Adipocyte (in vitro differentiated cells): Measurements from ENCODE around the gene PRKCA.
A peak's percentile ranks its signal among the peaks of the same experiment; 100 is the strongest.

Experiments
- DNase-seq: peaks from one replicate; pipeline ENCODE4 v3.0.0-alpha.2; 2015; ENCODE audit warnings: low read depth
- H3K27me3 ChIP-seq: replicated peaks from 2 replicates; pipeline ENCODE4 v1.7.0; 2013; ENCODE audit warnings: mild to moderate bottlenecking, low read length, moderate library complexity; ENCODE audit not compliant: control insufficient read depth, insufficient read depth
- H3K36me3 ChIP-seq: 2 replicates; pipeline ENCODE4 v1.7.0; 2013; ENCODE audit warnings: low read length, mild to moderate bottlenecking, moderate library complexity; ENCODE audit not compliant: control insufficient read depth, insufficient read depth, severe bottlenecking
- H3K4me1 ChIP-seq: 2 replicates; pipeline ENCODE4 v1.7.0; 2013; ENCODE audit warnings: mild to moderate bottlenecking, low read length, moderate library complexity; ENCODE audit not compliant: control insufficient read depth, insufficient read depth
- H3K4me3 ChIP-seq: 2 replicates; pipeline ENCODE4 v1.7.0; 2013; ENCODE audit warnings: mild to moderate bottlenecking, low read length, moderate library complexity
- H3K9ac ChIP-seq: 2 replicates; pipeline ENCODE4 v1.7.0; 2013; ENCODE audit warnings: mild to moderate bottlenecking, low read length, moderate library complexity
- H3K9me3 ChIP-seq: 2 replicates; pipeline ENCODE4 v1.7.0; 2013; ENCODE audit warnings: mild to moderate bottlenecking, low read length, moderate library complexity; ENCODE audit not compliant: control insufficient read depth

The PRKCA gene

DNA sequence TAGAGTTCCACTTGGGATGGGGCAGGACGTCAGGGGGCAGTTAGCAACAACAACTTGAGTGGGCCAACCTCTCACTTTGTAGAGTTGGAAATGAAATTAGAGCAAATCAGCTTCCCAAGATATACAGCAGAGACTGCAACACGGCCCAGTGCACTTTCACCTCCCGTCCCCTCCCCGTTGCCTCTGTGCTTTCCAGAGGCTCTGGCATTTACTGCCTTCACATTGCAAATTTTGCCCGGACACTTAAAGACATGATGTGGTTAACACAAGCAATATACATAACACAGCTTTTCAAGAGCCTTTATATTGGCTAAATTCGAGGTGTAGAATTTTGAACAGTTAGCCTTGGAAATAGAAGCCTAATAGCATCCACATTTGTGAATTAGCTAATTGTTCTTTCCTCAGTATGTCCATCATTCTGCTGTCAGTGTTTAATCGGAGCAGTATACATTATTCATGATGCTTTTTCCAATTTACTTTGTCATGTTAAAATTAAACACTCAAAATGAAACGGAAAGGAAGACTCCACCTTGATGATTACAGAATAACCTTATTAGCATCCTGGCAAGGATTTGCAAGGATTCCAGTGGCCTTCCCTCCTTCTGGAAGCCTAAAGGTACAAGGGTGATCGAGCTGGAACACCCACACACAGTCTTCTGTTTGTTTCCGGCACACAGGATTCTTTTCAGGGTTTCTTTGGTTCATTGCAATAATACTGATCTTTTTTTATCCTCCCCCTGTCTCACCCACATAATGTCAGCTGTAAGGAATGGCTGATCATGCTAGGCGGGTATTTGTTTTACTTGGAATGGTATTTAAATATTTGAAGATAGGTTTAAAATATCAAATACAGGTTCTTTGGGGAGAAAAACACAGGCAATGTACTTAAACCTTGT lies 341.6 kb downstream of the PRKCA start:
- no peaks in the 10 kb centered on the region for H3K9me3 ChIP-seq
- no peak overlapping the region for H3K4me3 ChIP-seq
- peak; percentile 47 for DNase-seq
- no peaks in the 10 kb centered on the region for H3K27me3 ChIP-seq
- peaks cover 15% of the 10 kb centered on the region for H3K4me1 ChIP-seq
- no peak overlapping the region for H3K9ac ChIP-seq
- H3K36me3 ChIP-seq, result no peaks in the 10 kb centered on the region

DNA sequence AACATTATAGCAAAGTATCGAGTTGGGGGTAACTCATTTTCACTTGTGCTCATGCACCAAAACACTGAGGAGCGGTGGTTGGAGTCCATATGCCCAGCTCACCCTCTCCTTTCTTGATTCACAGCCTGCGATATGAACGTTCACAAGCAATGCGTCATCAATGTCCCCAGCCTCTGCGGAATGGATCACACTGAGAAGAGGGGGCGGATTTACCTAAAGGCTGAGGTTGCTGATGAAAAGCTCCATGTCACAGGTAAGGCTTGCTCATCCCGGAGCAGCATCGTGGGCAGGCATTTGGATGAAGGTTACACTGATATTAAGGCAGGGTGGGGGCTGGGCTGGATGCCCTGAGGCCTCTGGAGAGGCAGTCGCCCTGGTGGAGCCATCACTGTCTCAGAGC lies 342.8 kb downstream of the PRKCA start:
- Histone ChIP-seq H3K4me1 (peaks cover 15% of the 10 kb centered on the region), H3K27me3 (no peaks in the 10 kb centered on the region), H3K36me3 (no peaks in the 10 kb centered on the region), H3K9ac (no peak overlapping the region), H3K4me3 (no peak overlapping the region), H3K9me3 (no peaks in the 10 kb centered on the region)
- no peak for DNase-seq

DNA sequence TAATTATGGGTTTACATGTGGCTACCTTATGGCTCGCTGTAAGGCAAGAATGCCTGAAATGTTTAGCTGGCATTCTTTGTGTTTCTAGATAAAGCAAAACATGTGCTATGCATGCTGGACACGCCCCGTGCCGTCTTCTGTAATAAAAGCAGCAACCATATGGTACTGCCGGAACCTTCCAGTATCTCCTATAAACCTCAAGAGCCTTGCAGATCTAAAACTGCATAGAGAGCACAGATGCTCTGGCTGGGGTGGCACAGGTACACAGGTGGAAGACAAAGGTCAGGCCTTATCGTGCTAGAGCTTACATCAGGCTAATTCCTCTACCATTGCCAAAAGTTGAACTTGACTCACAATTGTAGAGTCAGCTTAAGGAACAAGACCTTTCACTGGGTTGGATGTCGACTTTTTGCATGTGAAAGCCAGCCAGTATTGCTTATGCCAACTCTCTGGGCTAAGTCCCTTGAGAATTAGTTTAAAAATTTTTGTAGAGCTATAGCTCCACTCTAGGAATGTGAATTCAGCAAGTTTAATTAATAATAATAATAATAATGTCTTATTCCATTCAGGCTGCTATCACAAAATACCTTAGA lies 345.1 kb downstream of the PRKCA start:
- Histone ChIP-seq H3K9me3 (no peaks in the 10 kb centered on the region), H3K4me3 (no peak overlapping the region), H3K27me3 (no peaks in the 10 kb centered on the region), H3K4me1 (peaks cover 15% of the 10 kb centered on the region), H3K9ac (no peak overlapping the region), H3K36me3 (no peaks in the 10 kb centered on the region)
- no peak for DNase-seq

DNA sequence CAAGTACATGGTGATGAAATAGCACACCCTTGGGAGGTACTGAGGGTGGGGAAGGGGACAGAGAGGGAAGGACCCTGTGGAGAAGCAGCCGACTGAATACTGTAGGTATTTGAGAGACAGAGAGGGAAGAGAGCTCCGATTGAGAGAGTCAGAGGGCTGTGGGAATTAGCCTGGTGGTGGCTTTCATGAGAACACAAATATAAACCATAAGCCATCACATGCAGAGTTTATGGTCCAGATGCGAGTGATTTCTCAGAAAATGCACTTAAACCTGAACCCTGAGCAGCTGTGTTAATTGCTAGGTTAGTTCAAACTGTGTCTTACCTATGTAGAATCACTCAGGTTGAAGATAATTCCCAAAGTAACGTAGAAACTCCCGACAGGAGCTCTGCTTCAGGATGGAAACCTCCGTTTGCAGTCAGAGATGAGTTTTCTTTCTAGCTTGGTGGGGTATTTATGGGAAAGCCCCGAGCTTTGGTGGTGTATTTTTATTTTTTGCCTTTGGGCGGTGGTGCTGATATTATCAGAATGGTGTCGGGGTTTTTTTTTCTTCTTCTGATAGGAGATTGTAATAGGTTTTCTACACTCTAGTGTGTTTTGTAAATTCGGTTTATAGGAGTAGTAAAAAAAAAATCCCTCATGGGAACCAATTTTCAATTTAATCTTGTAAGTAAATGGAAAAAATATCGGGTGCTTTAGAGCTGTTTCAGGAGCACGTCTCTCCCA lies 347.6 kb downstream of the PRKCA start:
- H3K36me3 ChIP-seq, result no peaks in the 10 kb centered on the region
- H3K9me3 ChIP-seq, result no peaks in the 10 kb centered on the region

DNA sequence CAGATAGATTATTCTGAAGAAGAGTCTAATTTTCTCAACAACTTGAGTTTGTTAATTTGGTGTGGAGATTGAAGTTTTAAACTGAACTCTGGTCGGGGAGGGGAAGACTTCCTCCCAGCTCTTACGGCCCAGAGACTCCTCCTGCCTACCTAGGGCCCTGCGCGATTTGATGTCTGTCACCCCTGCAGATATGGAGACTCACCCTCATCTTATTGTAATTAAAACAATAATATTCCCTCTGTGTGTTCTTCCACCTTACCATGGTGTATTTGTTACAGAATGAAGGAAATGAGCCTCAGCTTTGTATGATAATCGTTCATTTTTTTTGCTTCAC lies 348.1 kb downstream of the PRKCA start:
- H3K27me3 ChIP-seq, result no peaks in the 10 kb centered on the region
- DNase-seq, result no peak
- H3K9ac ChIP-seq, result no peak overlapping the region
- H3K4me1 ChIP-seq, result peaks cover 37% of the 10 kb centered on the region
- no peaks in the 10 kb centered on the region for H3K36me3 ChIP-seq
- no peaks in the 10 kb centered on the region for H3K9me3 ChIP-seq
- no peak overlapping the region for H3K4me3 ChIP-seq

More for the DNA sequence above, 347.6 kb downstream of the PRKCA start:
- H3K4me3 ChIP-seq, result no peak overlapping the region
- H3K27me3 ChIP-seq, result no peaks in the 10 kb centered on the region
- DNase-seq, result no peak
- H3K9ac ChIP-seq, result no peak overlapping the region
- peaks cover 32% of the 10 kb centered on the region for H3K4me1 ChIP-seq

DNA sequence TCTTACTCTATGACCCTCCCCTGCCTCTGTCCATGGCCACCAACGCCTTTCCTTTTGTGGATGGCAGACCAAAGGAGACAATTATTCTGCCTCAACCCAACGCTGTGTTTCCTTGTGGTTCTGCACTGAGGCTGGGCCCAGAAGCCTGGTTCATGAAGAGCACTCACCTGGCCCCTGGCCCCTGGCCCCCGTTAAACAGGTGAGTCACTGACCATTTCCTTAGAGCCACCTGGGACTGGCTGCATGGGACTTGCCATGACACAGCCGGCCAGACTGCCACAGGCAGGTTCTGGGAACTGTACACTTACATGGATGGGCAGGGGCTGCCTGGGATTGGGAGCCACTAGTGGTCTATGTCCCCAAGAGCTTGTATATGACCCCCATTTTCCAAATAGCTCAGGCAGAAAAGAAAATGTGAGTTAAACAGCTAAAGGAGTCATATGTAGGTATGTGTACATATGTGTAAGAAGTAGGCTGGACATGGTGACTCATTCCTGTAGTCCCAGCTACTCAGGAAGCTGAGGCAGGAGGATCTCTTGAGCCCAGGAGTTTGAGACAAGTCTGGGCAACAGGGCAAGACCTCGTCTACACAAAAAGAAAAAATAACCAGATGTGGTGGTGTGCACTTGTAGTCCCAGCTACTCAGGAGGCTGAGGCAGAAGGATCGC lies 350.6 kb downstream of the PRKCA start:
- Histone ChIP-seq H3K27me3 (no peaks in the 10 kb centered on the region), H3K4me1 (peaks cover 35% of the 10 kb centered on the region)

DNA sequence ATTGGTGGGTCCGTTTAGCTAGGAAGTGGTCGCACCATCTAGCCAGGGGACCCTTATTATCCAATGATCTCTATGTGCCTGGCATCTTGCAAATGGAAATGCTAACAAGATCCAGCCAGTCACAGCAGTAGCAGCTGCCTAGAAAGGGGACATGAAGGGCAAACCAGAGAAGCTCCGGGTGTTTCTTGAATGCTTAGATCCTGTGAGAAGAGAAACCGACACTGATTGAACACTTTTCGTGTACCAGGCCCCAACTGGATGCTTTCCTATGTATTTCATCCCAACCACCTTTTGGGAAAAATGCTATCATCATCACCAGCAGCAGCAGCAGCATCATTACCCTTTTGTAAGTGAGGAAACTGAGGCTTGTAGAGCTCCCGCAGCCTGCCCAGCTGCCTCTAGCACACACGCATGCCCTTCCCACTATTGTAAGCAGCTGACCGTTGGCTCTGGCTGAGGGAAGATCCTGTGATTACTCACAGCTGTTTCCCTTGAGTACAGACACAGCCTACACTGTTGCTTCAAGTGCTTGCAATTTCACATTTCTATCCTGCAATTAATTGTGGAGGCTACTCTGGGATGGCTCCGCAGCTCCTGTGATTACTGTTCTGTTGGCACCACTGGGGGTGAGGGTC lies 351.8 kb downstream of the PRKCA start:
- Histone ChIP-seq H3K4me1 (peaks cover 31% of the 10 kb centered on the region), H3K36me3 (no peaks in the 10 kb centered on the region), H3K27me3 (no peaks in the 10 kb centered on the region), H3K4me3 (peak overlapping the region; percentile 51), H3K9ac (peak overlapping the region; percentile 13), H3K9me3 (no peaks in the 10 kb centered on the region)
- peak; percentile 21 for DNase-seq

More for the DNA sequence above, 350.6 kb downstream of the PRKCA start:
- H3K9me3 ChIP-seq, result no peaks in the 10 kb centered on the region
- no peak overlapping the region for H3K9ac ChIP-seq
- no peak overlapping the region for H3K4me3 ChIP-seq
- DNase-seq, result no peak
- no peaks in the 10 kb centered on the region for H3K36me3 ChIP-seq

DNA sequence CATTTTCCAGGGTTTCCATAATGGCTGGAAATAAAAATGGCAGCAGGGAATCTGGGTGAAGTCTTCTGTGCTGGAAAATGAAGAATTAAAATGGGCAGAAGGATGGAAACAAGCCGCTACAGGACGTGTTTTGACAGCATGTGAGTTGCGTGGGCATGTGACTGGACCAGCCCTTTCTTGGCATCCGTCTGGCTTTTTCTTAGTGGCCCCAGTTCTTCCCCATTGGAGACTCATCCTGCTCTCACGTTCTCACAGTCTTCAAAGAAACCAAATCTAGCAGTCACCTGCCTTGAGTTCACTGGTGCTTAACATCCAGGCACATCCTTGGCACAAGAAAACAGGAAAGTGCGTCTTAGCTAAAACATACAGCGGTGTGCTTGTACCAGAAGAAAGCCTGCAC lies 352.4 kb downstream of the PRKCA start:
- H3K9ac ChIP-seq, result no peak overlapping the region
- no peaks in the 10 kb centered on the region for H3K27me3 ChIP-seq
- peaks cover 31% of the 10 kb centered on the region for H3K4me1 ChIP-seq
- peak overlapping the region; percentile 51 for H3K4me3 ChIP-seq
- H3K36me3 ChIP-seq, result peaks cover 3% of the 10 kb centered on the region
- H3K9me3 ChIP-seq, result no peaks in the 10 kb centered on the region
- no peak for DNase-seq

DNA sequence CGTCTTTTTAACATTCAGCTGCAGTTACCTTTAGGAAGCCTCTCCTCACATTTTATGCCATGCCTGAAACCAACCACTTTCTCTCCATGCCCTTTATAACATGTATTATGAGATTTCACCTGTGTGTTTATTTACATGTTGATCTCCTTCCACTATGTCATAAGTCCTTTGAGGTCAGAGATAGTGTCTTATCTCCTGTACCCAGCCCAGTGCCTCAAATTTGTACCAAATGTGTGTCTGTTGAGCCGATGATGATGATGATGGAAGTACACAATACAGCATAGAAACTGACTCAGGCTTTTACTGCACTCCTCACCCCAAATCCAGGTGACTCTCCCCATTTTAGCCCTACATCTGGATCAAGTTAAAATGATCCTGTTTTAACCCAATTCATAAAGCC lies 353.0 kb downstream of the PRKCA start:
- no peaks in the 10 kb centered on the region for H3K27me3 ChIP-seq
- peaks cover 31% of the 10 kb centered on the region for H3K4me1 ChIP-seq
- H3K36me3 ChIP-seq, result peaks cover 3% of the 10 kb centered on the region
- H3K9ac ChIP-seq, result no peak overlapping the region
- no peak overlapping the region for H3K4me3 ChIP-seq
- no peaks in the 10 kb centered on the region for H3K9me3 ChIP-seq
- DNase-seq, result no peak

DNA sequence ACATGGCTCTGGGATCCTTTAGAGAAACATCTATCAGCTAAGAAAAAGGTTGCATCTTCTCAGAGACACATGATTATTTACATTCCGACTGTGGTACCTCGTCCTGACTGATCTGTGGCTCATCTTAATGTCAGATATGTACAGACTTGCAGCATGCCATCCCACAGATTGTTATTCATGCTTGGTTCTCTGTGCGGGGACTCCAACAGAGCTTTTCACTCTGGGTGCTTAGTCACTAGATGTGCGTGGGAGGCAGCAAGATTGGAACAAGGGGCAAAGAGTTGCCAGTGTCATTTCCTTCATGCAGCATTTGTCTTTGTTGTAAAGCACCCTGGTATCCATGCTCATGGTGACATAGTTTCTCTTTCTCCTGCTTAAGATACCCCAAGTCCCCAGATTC lies 353.4 kb downstream of the PRKCA start:
- Histone ChIP-seq H3K27me3 (no peaks in the 10 kb centered on the region), H3K4me1 (peaks cover 31% of the 10 kb centered on the region), H3K36me3 (peaks cover 3% of the 10 kb centered on the region), H3K4me3 (no peak overlapping the region), H3K9ac (no peak overlapping the region), H3K9me3 (no peaks in the 10 kb centered on the region)
- DNase-seq, result peak; percentile 70
